ENCODE results near the gene PLD5. TPM values are rescaled to one million over a fixed set of nuclear protein-coding genes. Genes with fewer than 3 reads are reported as not detected.
"Not testable (repeated sequence)": the region's sequence is repeated elsewhere in the genome, so short reads cannot be mapped to it uniquely, and the experiment has no call there.

Gene PLD5
- total RNA-seq, 1 experiment from 2014 or later = not detected

GRCh38 chr1:242426271-242426905, 98.1 kb downstream of the PLD5 start:
- DNase-seq (ENCODE audit: low spot score) = no peak

GRCh38 chr1:242425232-242425631, 99.3 kb downstream of the PLD5 start:
- peak; percentile 25 for DNase-seq (ENCODE audit: low spot score)

GRCh38 chr1:242416657-242417056, 107.8 kb downstream of the PLD5 start:
- DNase-seq (ENCODE audit: low spot score) = no peak

GRCh38 chr1:242412921-242413320, 111.6 kb downstream of the PLD5 start:
- DNase-seq (ENCODE audit: low spot score) = no peak

GRCh38 chr1:242411901-242412300, 112.6 kb downstream of the PLD5 start:
- no peak for DNase-seq (ENCODE audit: low spot score)

GRCh38 chr1:242405947-242406346, 118.5 kb downstream of the PLD5 start:
- DNase-seq (ENCODE audit: low spot score) = no peak

- no peak for DNase-seq (ENCODE audit: low spot score)
Measured at GRCh38 chr1:242404296-242404695, 120.2 kb downstream of the PLD5 start.

- no peak for DNase-seq (ENCODE audit: low spot score)
Measured at GRCh38 chr1:242402956-242403355, 121.5 kb downstream of the PLD5 start.

- DNase-seq (ENCODE audit: low spot score) = no peak
Measured at GRCh38 chr1:242401937-242402336, 122.6 kb downstream of the PLD5 start.

- DNase-seq (ENCODE audit: low spot score) = no peak
Measured at GRCh38 chr1:242398351-242398750, 126.1 kb downstream of the PLD5 start.

- DNase-seq (ENCODE audit: low spot score) = no peak
Measured at GRCh38 chr1:242391896-242392295, 132.6 kb downstream of the PLD5 start.

- DNase-seq (ENCODE audit: low spot score) = not testable (repeated sequence)
Measured at GRCh38 chr1:242376121-242376520, 148.4 kb downstream of the PLD5 start.

- not testable (repeated sequence) for DNase-seq (ENCODE audit: low spot score)
Measured at GRCh38 chr1:242350446-242350845, 174.1 kb downstream of the PLD5 start.

- DNase-seq (ENCODE audit: low spot score) = no peak
Measured at GRCh38 chr1:242349636-242350035, 174.9 kb downstream of the PLD5 start.

- DNase-seq (ENCODE audit: low spot score) = not testable (repeated sequence)
Measured at GRCh38 chr1:242330865-242331264, 193.6 kb downstream of the PLD5 start.

- not testable (repeated sequence) for DNase-seq (ENCODE audit: low spot score)
Measured at GRCh38 chr1:242327381-242327780, 197.1 kb downstream of the PLD5 start.

- not testable (repeated sequence) for DNase-seq (ENCODE audit: low spot score)
Measured at GRCh38 chr1:242321981-242322380, 202.5 kb downstream of the PLD5 start.

- DNase-seq (ENCODE audit: low spot score) = no peak
Measured at GRCh38 chr1:242318140-242318539, 206.4 kb downstream of the PLD5 start.

- DNase-seq (ENCODE audit: low spot score) = not testable (repeated sequence)
Measured at GRCh38 chr1:242314865-242315264, 209.6 kb downstream of the PLD5 start.

- not testable (repeated sequence) for DNase-seq (ENCODE audit: low spot score)
Measured at GRCh38 chr1:242314085-242314649, 210.3 kb downstream of the PLD5 start.

- DNase-seq (ENCODE audit: low spot score) = not testable (repeated sequence)
Measured at GRCh38 chr1:242308681-242309080, 215.8 kb downstream of the PLD5 start.

- DNase-seq (ENCODE audit: low spot score) = not testable (repeated sequence)
Measured at GRCh38 chr1:242293781-242294180, 230.7 kb downstream of the PLD5 start.

- not testable (repeated sequence) for DNase-seq (ENCODE audit: low spot score)
Measured at GRCh38 chr1:242288067-242288466, 236.4 kb downstream of the PLD5 start.
